LNCaP clone FGC (cell line): ENCODE results near the gene JDP2.

Source experiments
- DNase-seq: peaks from one replicate; pipeline ENCODE4 v3.0.0-alpha.2; 2011; ENCODE audit warnings: low read depth
- H3K4me3 ChIP-seq: 2 replicates; pipeline ENCODE4 v1.5.1; 2011; ENCODE audit warnings: mild to moderate bottlenecking, low read depth, low read length, control low read depth
- CTCF ChIP-seq: IDR thresholded peaks from 2 replicates; pipeline ENCODE4 v1.5.1; 2012; ENCODE audit warnings: mild to moderate bottlenecking; ENCODE audit not compliant: control insufficient read depth, insufficient read depth; ENCODE audit errors: extremely low read depth

JDP2 gene

DNA sequence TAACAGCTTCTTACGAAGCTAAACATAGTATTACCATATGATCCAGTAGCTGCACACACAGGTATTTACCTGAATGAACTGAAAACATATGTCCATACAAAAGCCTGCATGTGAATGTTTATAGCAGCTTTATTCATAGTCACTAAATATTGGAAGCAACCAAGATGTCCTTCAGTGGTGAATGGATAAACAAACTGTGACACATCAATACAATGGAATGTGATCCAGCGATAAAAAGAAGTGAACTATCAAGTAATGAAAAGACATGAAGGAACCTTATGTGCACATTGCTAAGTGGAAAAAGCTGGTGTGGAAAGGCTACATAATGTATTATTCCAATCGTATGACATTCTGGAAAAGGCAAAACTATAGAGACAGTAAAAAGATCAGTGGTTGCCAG, 38.1 kb upstream of the JDP2 start:
- TF ChIP-seq CTCF: no peak
- H3K4me3 ChIP-seq: no peak overlapping the region
- no peak for DNase-seq

DNA sequence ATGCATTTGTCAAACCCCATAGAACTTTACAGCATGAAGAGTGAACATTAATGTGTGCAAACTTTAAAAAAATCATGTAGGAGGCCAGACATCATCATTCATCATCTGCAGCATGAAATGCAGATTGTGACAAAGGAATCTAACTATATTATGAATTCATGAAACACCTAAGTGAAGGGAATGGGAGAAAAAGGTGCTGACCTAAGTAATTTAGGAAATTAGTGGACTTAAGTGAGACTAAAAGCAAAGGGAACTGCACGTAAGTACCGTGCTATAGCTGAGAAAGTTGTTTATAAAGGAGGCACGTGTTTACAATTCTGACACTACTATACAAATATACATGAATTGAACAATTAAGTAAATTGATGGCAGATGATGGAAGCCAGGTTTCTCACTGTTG, 37.6 kb upstream of the JDP2 start:
- H3K4me3 ChIP-seq: no peak overlapping the region
- no peak for TF ChIP-seq CTCF
- no peak for DNase-seq

- no peak overlapping the region for H3K4me3 ChIP-seq
- no peak for TF ChIP-seq CTCF
- DNase-seq: no peak
Observed at GRCh38 chr14:75391953-75392352, 35.9 kb upstream of the JDP2 start.

DNA sequence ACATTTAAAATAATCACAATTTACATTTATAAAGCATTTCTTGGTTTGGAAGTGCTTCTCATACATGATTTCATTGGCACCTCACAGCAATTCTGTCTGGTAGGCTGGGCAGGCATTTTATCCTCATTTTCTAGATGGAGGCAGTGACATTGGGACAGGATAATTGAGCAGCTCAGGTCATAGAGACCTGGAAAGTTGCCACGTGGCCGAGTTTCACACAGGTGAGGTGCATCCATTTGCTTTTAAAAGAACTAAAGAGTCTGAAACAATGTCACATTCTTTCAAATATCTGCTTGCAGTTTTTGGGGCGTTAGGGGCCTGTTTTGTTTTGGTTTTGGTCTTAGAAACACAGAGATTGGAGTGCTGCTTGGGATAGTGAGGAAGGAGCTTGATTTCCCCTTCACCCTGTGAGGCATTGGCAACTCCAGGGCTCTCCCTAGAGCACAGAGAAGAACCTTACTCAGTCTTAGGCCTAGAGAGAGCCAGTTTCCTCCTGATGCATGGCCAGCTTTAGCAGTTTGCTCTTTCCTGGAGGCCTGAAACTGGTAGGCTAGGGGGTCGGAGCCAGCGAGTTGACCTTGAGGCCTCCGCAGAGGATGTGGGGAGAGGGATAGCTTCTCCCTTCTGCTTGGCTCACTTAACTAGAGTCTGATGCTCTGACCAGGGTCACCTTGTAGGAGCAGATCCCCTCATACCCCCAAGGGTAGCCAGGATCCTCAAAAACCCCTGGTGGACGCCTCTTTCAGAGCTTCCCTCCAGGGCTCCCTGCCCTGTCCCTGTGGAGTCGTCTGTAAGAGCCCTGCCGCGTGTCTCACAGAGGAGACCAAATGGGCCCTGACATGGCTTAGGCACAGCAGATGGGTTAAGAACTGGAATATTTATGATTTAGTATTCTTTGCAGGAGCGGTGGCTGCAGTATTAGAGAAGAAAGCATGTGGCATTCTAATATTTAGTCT, 34.9 kb upstream of the JDP2 start:
- no peak for DNase-seq
- no peak overlapping the region for H3K4me3 ChIP-seq
- TF ChIP-seq CTCF: no peak

DNA sequence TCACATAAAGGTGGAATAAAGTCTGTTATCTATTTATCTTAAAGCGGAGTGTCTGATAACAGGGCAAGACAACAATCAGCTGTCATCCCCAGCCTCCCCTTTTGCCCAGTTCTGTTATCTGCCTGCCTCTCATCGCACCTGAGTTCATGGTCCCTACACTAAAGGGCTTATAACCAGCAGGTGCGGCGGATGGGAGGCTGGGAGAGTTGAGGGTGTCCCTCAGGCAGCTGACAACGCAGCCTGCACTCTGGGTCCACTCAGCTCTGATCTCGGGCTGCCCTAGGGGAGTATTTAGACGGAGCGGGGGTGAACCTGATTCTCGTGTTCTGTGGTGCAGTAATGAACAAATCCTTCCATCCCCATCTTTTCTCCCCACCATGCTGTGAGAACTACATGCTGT, 34.0 kb upstream of the JDP2 start:
- no peak for DNase-seq
- no peak for TF ChIP-seq CTCF
- H3K4me3 ChIP-seq: no peak overlapping the region

GRCh38 chr14:75395862-75396261, 32.0 kb upstream of the JDP2 start:
- DNase-seq: no peak
- TF ChIP-seq CTCF: no peak
- no peak overlapping the region for H3K4me3 ChIP-seq

DNA sequence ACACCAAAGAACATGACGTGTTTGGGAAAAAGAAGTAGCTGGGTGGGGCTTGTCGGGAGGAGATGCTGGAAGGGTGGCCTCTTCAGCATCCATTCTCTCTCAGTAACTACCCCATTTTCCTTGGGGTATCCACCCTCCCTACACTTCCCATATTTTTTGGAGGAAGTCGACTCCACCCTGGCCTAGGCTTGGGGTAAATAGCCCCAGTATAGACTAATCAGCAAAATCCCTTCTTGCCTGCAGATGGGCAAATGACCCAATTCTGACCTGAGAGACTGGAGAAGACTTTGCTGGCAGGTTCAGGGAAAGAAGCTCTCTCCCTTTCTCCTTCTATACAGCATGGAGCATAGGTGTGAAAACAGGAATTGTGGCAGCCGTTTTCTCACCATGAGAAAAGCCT, 28.5 kb upstream of the JDP2 start:
- TF ChIP-seq CTCF: no peak
- no peak overlapping the region for H3K4me3 ChIP-seq
- no peak for DNase-seq
